ENCODE data around the gene RRAS.
"Not testable (repeated sequence)": the region's sequence is repeated elsewhere in the genome, so short reads cannot be mapped to it uniquely, and the experiment has no call there.

Gene RRAS

GRCh38 chr19:49652551-49653465 lies 12.9 kb upstream of the RRAS start:
- DNase-seq: no peak

GRCh38 chr19:49651820-49652550 lies 12.0 kb upstream of the RRAS start:
- DNase-seq: no peak

DNA sequence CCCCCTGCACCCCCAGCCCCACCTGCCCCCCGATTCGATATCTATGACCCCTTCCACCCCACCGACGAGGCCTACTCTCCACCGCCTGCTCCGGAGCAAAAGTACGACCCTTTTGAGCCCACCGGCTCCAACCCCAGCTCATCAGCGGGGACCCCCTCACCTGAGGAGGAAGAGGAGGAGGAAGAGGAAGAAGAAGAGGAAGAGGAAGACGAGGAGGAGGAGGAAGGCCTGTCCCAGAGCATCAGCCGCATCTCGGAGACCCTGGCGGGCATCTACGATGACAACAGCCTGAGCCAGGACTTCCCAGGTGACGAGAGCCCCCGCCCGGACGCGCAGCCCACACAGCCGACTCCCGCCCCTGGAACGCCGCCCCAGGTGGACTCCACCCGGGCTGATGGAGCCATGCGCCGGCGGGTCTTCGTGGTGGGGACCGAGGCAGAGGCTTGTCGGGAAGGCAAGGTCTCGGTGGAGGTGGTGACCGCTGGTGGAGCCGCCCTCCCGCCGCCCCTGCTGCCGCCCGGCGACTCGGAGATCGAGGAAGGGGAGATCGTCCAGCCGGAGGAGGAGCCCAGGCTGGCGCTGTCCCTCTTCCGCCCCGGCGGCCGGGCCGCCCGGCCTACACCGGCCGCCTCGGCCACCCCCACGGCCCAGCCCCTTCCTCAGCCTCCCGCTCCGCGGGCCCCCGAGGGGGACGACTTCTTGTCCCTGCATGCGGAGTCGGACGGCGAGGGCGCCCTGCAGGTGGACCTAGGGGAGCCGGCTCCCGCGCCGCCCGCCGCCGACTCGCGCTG lies 11.3 kb upstream of the RRAS start:
- DNase-seq: no peak

GRCh38 chr19:49646586-49646985 lies 6.6 kb upstream of the RRAS start:
- DNase-seq: no peak

GRCh38 chr19:49645995-49646394 lies 6.1 kb upstream of the RRAS start:
- no peak for DNase-seq

DNA sequence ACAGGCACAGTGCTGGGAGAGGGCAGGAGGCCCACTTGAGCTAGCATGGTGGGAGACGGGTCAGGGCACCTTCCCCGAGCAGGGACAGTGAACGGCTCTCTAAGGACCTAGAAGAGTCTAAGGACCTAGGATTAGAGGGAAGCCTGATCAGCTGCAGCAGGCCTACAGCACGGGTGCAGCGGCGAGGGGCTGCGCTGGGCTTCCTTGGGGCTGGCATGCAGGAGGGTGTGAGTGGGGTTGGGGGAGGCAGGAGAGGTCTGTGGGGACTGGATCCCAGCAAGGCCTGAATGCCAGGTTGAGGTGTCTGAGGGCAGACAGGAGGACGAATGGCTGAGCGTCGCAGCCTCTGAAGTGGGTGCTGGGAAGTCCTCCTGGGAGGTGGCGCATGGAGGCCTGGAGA lies 5.6 kb upstream of the RRAS start:
- no peak for DNase-seq

DNA sequence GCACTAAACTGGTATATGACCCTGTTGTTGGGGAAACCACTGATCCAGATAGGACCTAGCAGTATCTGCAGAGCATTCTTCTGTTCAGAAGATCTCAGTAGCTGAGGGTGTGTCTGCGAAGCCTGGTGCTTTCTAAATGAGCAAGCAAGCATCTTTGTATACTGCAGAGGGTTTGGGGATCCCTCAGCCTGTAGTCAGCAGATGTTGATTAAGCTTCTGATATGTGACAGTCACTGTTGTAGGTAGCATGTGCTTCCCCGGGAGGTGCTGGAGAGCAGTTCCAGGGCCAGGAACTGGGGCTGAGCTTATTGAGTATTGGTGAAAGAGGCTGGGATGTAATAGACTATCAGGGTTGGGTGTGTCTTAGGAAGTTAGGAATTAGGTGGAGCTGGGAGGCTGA lies 3.5 kb upstream of the RRAS start:
- DNase-seq: no peak

GRCh38 chr19:49642492-49643035 lies 2.6 kb upstream of the RRAS start:
- no peak for DNase-seq

DNA sequence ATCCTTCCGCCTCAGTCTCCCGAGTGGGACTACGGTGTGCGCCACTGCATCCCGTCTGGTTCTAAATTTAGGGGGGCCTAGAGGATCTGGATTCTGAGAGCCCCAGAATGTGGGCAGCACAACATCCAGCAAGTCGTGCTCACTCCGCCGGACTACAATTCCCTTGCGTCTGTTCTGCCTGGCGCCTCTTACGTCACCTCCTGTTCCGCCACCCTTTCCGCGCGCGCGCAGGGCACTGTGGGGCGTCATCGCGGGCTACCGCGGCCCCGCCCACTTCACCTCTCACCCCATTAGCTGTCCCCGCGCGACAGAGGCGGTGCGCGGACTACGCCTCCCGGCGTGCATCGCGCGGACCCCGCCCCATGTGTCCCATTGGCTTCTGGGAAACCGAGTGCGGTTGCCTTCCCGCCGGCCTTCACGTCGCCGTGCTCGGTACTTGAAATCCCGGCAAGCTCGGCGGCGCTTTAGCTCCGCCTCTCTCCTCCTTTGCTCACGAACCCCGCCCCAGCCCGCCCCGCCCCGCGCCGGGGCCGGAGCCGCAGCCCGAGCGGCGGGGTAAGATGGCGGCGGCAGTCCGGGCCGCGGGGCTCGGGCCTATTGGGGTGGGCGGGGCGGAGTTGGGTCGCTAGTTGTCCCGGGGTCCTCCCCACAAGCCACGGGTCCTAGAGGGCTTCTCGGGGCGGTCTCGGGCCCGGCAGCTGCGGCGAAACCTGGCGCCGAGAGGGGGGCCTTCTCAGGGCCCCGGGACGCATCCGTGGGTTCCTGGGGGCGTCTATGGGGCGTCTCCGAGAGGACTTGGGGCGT lies 1.9 kb upstream of the RRAS start, which contains the start of gene SCAF1:
Gene SCAF1, plus strand, starts transcription at position 522 of the 804 bp plus-strand sequence. CDS start 2,818 bp downstream, outside the sequence.
- DNase-seq: peak; percentile 85

DNA sequence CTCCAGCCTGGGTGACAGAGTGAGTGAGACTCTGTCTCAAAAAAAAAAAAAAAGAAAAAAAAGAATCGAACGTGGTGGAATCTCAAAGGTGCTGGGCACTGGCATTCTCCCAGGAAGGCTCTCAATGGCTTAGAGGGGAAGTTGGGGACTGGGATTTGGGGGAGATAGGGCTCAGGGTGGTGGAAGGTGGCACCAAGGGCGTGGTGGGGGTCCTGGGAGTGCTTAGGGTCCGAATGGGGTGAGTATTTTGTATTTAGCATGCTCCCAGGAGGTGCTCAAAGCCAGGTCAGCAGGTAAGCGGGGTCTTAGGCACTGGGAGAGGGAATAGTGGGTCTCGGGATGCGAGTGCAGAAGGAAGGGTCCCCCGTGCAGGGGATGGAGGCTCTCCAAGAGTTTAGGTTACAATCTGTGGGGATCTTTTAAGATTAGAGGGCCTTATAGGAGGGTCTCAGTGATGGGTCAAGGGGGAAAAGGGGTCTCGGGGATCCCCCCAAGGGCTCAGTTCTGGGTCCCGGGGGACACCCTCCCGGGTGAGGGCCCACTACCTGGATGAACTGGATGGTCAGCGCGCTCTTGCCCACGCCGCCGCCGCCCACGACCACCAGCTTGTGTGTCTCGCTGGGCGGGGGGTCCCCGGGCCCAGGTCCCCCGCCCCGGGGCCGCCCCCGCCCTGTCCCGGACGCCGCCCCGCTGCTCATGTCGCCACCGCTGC lies 386 bp downstream of the RRAS start:
- no peak for DNase-seq

DNA sequence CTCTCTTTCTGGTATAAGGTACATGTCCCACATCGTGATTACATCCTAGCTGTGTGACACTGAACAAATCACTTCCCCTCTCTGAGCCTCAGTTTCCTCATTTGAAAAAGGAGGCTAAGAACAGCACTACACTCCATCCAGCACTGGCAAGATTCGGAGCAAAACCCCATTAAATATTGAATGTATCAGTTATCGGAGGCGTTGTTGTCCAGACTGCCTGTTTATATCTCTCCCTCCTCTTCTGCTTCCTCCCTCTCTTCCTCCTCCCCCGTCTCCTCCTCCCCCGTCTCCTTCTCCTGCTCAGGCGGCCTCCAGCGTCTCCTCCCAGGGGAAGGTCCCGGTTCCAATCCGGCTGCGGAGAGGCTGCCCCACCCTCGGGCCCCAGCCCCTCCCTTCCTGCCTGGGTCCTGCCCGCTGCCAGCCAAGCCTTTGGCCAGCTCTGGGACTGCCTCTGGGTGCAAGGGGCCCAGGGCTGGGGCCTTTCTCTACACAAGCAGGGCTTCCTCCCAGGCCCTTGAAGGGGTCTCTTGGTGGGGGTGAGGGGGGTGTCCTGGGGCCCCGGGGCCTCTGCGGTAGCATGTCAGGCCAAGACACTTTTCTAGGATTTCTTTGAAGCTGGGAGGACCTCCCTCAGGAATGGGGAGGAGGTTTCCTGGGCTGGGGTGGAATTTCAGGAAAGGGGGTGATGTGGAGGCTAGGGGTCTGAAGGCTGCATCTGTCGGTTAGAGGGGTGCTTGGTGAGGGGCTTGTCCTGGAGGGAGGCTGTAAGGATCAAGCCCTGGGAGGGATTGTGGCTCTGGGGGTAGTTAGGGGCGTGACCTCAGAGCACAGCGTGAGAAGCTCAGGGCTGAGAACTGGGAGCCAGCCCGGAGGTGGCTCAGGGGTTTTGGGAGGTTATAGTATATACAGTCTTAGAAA lies 1.9 kb downstream of the RRAS start:
- no peak for DNase-seq

DNA sequence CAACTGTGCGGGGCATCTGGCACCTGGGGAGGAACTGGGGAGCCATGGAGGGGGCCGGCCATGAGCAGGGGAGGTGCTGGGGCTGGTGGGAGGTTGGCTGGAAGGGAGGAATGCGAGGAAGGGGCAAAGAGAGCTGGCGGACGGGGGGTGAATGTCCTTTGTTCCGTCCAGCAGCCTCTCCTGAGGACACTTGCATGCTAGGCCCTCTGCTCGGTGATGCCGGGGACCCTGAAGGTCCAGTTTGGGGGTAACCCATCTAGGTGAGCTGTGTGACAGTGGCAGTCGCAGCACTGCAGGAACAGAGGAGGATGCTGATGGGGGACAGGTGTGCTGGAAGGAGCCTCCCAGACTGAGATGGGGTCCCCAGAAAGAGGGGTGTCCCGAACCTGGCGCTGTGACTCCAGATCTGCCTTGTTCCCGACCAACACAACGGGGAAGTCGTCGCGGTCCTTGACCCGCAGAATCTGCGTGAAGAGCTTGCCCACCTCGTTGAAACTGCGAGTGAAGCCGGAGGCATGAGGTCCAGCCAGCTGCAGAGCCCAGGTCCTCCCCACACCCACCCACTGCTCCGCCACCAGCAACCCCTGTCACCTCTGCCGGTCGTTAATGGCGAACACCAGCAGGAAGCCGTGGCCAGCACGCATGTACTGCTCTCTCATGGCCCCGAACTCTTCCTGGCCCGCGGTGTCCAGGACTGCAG lies 3.6 kb downstream of the RRAS start:
- DNase-seq: no peak

DNA sequence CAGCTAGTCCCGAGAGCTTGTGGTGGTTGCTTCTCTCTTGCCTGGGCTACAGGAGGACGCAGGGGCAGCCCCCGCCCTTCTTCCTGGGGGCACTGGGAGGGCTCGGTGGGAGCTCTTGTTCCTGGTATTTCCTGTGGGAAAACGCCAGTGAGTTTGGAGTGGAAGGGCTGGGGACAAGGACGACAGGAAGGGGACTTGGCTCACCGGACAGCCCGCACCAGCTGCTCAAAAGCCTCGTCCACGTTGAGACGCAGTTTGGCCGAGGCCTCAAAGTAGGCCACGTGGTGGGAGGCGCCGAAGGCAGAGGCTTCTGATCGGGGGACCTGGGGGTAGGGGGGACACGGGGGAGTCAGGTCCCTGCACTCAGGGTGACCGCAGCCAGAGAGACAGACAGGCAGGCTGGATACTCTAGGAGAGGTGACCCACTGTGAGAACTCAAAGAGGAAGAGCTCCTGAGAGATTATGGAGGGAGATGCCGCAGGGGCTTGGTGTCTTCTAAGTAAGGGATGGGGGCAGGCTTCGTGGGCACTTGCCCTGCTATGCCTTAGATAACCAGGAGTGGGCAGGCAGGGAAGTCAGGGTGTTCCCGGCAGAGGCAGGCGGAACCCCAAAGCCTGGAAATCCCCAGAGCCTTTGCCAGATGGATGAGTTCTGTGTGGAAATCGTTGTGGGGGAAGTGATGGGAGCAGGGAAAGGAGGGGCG lies 4.3 kb downstream of the RRAS start:
- DNase-seq: no peak

- not testable (repeated sequence) for DNase-seq
These were observed 6.7 kb downstream of the RRAS start for GRCh38 chr19:49633273-49633672.

DNA sequence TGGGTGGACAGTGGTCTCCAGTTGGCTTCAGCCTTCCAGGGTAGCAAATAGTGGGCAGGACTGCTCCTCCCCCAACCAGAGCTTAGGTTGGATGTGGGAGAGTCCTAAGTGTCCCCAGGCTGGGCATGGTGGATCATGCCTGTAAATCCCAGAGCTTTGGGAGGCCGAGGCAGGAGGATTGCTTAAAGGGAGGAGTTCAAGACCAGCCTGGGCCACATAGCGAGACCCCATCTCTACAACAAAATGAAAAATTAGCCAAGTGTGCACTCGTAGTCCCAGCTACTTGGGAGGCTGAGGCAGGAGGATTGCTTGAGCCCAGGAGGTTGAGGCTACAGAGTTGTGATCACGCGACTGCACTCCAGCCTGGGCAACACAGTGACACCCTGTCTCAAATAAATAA lies 7.4 kb downstream of the RRAS start:
- no peak for DNase-seq

- DNase-seq: no peak
These were observed 8.2 kb downstream of the RRAS start for GRCh38 chr19:49631610-49632192.

DNA sequence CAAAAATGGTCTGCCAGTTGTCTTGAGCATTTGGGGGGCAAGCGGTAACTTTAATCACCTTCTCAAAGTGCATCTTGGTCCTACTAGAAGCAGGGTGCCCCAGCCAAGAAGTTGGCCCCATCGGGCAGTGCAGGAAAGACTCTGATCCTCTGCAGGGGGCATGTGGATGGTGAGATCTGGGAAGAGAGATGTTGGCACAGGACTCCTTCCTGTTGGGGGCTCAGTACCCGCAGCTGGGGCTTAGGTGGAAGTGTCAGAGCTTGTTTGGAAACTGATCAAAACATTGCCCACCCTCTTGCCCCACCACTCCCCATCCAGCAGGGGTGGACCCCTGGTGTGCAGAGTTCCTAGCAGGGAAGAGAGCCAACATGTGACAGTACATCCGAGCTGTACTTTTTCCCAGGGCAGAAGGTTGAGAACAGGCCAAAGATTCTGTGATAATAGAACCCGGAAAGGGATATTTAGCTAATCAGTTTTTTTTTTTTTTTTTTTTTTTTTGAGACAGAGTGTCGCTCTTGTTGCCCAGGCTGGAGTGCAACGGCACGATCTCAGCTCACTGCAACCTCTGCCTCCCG lies 8.8 kb downstream of the RRAS start:
- no peak for DNase-seq

GRCh38 chr19:49629659-49630058 lies 10.3 kb downstream of the RRAS start:
- DNase-seq: no peak

Measured in SIG-M5 (cell line).